ENCODE measurements around the gene P2RY8.

DNA sequence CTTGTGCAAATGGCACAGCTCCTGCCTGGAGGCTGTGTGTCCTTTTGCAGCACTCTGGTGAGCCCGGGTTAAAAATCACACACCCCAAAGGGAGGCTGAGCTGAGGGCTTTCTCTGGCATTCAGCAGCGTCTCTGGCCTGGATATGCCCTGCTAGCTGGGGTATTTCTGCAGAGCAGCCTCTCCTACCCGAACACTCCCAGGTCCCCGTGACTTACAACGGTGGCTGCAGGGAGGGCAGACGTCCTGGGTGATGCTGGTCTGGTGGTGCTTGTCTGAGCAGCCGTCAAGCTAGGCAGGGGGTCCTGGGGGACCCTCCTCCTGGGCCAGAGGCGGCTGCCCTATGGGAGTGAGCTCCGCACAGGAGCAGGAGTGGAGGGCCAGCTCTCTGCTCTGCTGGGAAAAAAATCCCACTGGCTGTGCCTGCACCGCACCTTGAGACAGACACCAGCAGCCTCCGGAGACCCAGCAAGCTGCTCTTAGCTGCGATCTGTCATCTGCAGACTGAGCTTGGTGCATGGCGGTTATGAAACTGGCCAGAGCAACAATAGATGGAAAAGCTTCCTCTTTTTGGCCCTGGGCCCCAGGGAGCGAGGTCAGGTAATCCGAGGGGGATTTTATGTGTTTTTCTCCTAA, 43.0 kb downstream of the P2RY8 start:
- TF ChIP-seq CTCF (IDR thresholded peaks at IDR 0.05 in 4 of 5, conservative IDR thresholded peaks at IDR 0.05 in 1 of 5) = no peak
- TF ChIP-seq POLR2A (IDR thresholded peaks at IDR 0.05) = no peak

Data from gastrocnemius medialis (tissue), 4 donors.